Measurements from ENCODE around the gene SIX4.

- TF ChIP-seq, protein P1, sequence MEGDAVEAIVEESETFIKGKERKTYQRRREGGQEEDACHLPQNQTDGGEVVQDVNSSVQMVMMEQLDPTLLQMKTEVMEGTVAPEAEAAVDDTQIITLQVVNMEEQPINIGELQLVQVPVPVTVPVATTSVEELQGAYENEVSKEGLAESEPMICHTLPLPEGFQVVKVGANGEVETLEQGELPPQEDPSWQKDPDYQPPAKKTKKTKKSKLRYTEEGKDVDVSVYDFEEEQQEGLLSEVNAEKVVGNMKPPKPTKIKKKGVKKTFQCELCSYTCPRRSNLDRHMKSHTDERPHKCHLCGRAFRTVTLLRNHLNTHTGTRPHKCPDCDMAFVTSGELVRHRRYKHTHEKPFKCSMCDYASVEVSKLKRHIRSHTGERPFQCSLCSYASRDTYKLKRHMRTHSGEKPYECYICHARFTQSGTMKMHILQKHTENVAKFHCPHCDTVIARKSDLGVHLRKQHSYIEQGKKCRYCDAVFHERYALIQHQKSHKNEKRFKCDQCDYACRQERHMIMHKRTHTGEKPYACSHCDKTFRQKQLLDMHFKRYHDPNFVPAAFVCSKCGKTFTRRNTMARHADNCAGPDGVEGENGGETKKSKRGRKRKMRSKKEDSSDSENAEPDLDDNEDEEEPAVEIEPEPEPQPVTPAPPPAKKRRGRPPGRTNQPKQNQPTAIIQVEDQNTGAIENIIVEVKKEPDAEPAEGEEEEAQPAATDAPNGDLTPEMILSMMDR (conservative IDR thresholded peaks at IDR 0.05; ENCODE audit: low read depth, low read length): no peak
- TF ChIP-seq EZH2 (IDR thresholded peaks at IDR 0.05; ENCODE audit: borderline replicate concordance, low read depth, low read length, poor library complexity, severe bottlenecking): no peak
These were observed 20.4 kb upstream of the SIX4 start for GRCh38 chr14:60744566-60744965.

Data from A673 (cell line).